ENCODE results near the gene GHITM. TPM values are rescaled to one million over a fixed set of nuclear protein-coding genes. Genes with fewer than 3 reads are reported as not detected.

GHITM gene
- total RNA-seq, 1 experiment from 2014 or later, result 156 TPM

DNA sequence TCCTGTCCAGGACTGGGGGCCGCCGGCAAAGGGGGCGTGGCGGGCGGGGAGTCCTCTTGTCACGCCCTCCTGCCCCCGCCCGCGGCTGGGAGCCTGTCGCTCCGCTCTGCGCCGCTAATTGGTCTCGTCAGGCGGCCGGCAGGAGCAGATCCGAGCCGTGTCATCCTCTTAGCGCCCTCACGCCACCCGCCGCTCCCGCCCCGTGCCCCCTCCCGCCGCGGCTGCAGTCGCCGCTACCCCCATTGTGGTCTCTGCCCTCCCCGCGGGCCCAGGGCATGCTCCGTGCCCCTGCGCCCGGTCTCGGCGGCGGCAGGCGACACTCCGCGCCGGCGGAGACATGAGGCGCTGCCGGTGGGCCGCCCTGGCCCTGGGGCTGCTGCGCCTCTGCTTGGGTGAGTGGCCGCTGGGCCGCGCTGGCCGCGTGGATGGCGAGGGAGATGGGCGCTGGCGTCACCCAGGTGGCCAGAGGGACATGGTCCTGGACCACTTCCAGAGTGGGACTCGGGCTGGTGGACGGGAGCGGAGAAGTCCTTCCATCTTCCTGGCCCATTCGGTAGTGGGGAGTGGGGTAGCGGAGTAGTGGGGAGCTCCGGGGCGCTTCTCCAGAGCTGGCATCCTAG is 55.2 kb downstream of the GHITM start, which contains the start of gene CDHR1:
Gene CDHR1, plus strand, starts transcription at position 114 of the 620 bp plus-strand sequence. Its CDS starts 224 bp downstream, at position 338.
- Histone ChIP-seq H3K4me3 (replicated peaks in 1 of 2; ENCODE audit: low read depth in 1 of 2, low read length in 2 of 2) (no peak within 1 kb of the TSS), H3K36me3 (ENCODE audit: control insufficient read depth in 1 of 2, insufficient read depth in 2 of 2, low read length in 2 of 2) (no peaks in the 10 kb centered on the region), H3K9me3 (ENCODE audit: control insufficient read depth in 1 of 2, insufficient read depth in 1 of 2, low read depth in 1 of 2, low read length in 2 of 2) (no peaks in the 10 kb centered on the region), H3K4me2 (ENCODE audit: low read length) (no peak within 1 kb of the TSS), H3K27ac (ENCODE audit: low read depth, low read length) (no peak within 1 kb of the TSS), H3K4me1 (ENCODE audit: control insufficient read depth in 1 of 2, insufficient read depth in 2 of 2, low read length in 2 of 2) (no peaks in the 10 kb centered on the region), H2AFZ (ENCODE audit: low read depth, low read length, poor library complexity, severe bottlenecking) (no peak within 1 kb of the TSS), H3K27me3 (ENCODE audit: insufficient read depth, low read length) (peaks cover 19% of the 10 kb centered on the region), H4K20me1 (ENCODE audit: insufficient read depth) (no peaks in the 10 kb centered on the region), H3K9ac (ENCODE audit: low read length) (no peak within 1 kb of the TSS), H3K79me2 (ENCODE audit: insufficient read depth, low read length) (no peaks in the 10 kb centered on the region), H3K9me2 (ENCODE audit: insufficient read depth) (no peaks in the 10 kb centered on the region)
- ChIA-PET RAD21 (ENCODE audit: low non-redundant PET in 1 of 2, low total read pairs in 2 of 2, uncharacterized antibody in 2 of 2, unreplicated experiment in 2 of 2) (no interaction called here), CTCF (no interaction called here), POLR2A (no interaction called here)
- TF ChIP-seq YY1 (IDR thresholded peaks at IDR 0.05; ENCODE audit: extremely low read depth, insufficient replicate concordance, low read depth, low read length) (no peak), EZH2phosphoT487 (IDR thresholded peaks at IDR 0.05; ENCODE audit: borderline replicate concordance) (no peak), ZNF274 (IDR thresholded peaks at IDR 0.05; ENCODE audit: low read depth, low read length) (no peak), POLR2AphosphoS5 (IDR thresholded peaks at IDR 0.05; ENCODE audit: low read depth, low read length) (no peak), CTCF (IDR thresholded peaks at IDR 0.05 in 2 of 3, conservative IDR thresholded peaks at IDR 0.05 in 1 of 3; ENCODE audit: borderline replicate concordance in 1 of 3, insufficient read depth in 1 of 3, low read depth in 2 of 3, low read length in 2 of 3) (no peak), SP1 (IDR thresholded peaks at IDR 0.05; ENCODE audit: low read depth) (no peak), JUND (IDR thresholded peaks at IDR 0.05) (no peak), POLR2A (IDR thresholded peaks at IDR 0.05; ENCODE audit: borderline replicate concordance, extremely low read depth, insufficient read depth, insufficient read length) (no peak)
- TF ChIP-seq, protein P1, sequence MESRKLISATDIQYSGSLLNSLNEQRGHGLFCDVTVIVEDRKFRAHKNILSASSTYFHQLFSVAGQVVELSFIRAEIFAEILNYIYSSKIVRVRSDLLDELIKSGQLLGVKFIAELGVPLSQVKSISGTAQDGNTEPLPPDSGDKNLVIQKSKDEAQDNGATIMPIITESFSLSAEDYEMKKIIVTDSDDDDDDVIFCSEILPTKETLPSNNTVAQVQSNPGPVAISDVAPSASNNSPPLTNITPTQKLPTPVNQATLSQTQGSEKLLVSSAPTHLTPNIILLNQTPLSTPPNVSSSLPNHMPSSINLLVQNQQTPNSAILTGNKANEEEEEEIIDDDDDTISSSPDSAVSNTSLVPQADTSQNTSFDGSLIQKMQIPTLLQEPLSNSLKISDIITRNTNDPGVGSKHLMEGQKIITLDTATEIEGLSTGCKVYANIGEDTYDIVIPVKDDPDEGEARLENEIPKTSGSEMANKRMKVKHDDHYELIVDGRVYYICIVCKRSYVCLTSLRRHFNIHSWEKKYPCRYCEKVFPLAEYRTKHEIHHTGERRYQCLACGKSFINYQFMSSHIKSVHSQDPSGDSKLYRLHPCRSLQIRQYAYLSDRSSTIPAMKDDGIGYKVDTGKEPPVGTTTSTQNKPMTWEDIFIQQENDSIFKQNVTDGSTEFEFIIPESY (IDR thresholded peaks at IDR 0.05; ENCODE audit: extremely low read depth, insufficient replicate concordance, low read length), result no peak
- no peak for ATAC-seq
- no peak for DNase-seq (ENCODE audit: low read depth, low spot score)
- intact Hi-C loops (cut with micrococcal nuclease), result no loop called here
- no TSS peak for BruUV-seq (replicated peaks)
